NB4 (cell line): ENCODE measurements around the gene NHS.

Experiments used
- MYC ChIP-seq: IDR thresholded peaks from 2 replicates; pipeline ENCODE4 v1.6.1; 2011; ENCODE audit warnings: low read depth, low read length
- POLR2A ChIP-seq: IDR thresholded peaks from 2 replicates; pipeline ENCODE4 v1.6.1; 2011; ENCODE audit warnings: mild to moderate bottlenecking; ENCODE audit not compliant: insufficient read length; ENCODE audit errors: extremely low read depth
- TF ChIP-seq, protein P1 (sequence below): IDR thresholded peaks from one replicate; pipeline ENCODE4 v1.5.1; 2012; ENCODE audit warnings: low read depth, low read length

DNA sequence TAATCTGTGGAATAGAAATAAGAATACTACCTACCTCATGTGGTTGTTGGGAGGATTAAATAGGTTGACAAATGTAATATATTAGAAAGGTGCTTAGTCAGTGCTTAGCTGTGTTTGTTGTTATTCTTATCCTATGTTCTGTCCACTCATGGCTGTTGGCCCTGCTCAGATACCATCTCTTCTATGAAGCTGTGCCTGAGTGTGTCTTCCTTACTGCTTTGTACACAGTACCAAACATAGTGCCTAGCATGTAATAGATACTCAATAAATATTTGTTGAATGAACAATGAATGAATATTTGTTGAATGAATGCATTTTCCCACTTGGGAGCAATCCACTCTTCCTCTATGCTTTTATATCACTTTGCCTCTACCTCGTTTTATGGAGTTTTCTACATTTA lies 57.2 kb downstream of the NHS start:
- TF ChIP-seq POLR2A = no peak
- TF ChIP-seq, protein P1, sequence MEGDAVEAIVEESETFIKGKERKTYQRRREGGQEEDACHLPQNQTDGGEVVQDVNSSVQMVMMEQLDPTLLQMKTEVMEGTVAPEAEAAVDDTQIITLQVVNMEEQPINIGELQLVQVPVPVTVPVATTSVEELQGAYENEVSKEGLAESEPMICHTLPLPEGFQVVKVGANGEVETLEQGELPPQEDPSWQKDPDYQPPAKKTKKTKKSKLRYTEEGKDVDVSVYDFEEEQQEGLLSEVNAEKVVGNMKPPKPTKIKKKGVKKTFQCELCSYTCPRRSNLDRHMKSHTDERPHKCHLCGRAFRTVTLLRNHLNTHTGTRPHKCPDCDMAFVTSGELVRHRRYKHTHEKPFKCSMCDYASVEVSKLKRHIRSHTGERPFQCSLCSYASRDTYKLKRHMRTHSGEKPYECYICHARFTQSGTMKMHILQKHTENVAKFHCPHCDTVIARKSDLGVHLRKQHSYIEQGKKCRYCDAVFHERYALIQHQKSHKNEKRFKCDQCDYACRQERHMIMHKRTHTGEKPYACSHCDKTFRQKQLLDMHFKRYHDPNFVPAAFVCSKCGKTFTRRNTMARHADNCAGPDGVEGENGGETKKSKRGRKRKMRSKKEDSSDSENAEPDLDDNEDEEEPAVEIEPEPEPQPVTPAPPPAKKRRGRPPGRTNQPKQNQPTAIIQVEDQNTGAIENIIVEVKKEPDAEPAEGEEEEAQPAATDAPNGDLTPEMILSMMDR = no peak
- no peak for TF ChIP-seq MYC
